ENCODE results near the gene CD33. TPM values are rescaled to one million over a fixed set of nuclear protein-coding genes. Genes with fewer than 3 reads are reported as not detected.

The CD33 gene
- total RNA-seq, 2 donors from 2014 or later: 1.9 to 2.5 TPM

- no peaks in the 10 kb centered on the region for H3K27me3 ChIP-seq (replicated peaks; ENCODE audit: insufficient read depth)
- 89% methylated on average over 3 of the region's 3 CpGs for WGBS
- no peak for TF ChIP-seq POLR2A (IDR thresholded peaks at IDR 0.05)
- TF ChIP-seq CTCF (IDR thresholded peaks at IDR 0.05): no peak
- TF ChIP-seq POLR2AphosphoS5 (IDR thresholded peaks at IDR 0.05): no peak
Observed at GRCh38 chr19:51285682-51286081, 60.8 kb downstream of the CD33 start.

More at GRCh38 chr19:51285682-51286081, 60.8 kb downstream of the CD33 start:
- H3K27ac ChIP-seq: no peak overlapping the region
- no peak for DNase-seq (ENCODE audit: low spot score)
- no peaks in the 10 kb centered on the region for H3K9me3 ChIP-seq
- no peaks in the 10 kb centered on the region for H3K4me1 ChIP-seq (replicated peaks)
- no peaks in the 10 kb centered on the region for H3K36me3 ChIP-seq
- no peak overlapping the region for H3K4me3 ChIP-seq
- intact Hi-C loops (cut with DNase I): no loop called here

Small RNAs within 50 kb of the gene (microRNA-seq; reads per million reads assigned to microRNA genes)
- not detected for gene MIR8074

Small RNAs within 50 kb of the gene (small RNA-seq; reads per million reads assigned to genes)
- gene MIR8074: 0 reads per million in 2 donors

Other genes with a start within 250 kb of the CD33 start
- gene KLK7, start 241.2 kb upstream of the CD33 start, total RNA-seq: 1 to 10 TPM in 1 of 2 donors, under 1 TPM in 1; 0.68 to 1.2 TPM
- not detected for gene KLK8, start 223.5 kb upstream of the CD33 start, total RNA-seq
- 10 to 100 TPM in 1 of 2 donors, 1 to 10 TPM in 1; 7.4 to 49.6 TPM for gene KLK10, start 205.4 kb upstream of the CD33 start, total RNA-seq
- 100 to 1,000 TPM in 1 of 2 donors, 10 to 100 TPM in 1; 67.7 to 315 TPM for gene KLK11, start 198.5 kb upstream of the CD33 start, total RNA-seq
- under 1 TPM in 1 of 2 donors, not detected in 1; 0.73 TPM for gene KLK12, start 190.1 kb upstream of the CD33 start, total RNA-seq
- gene KLK13, start 160.0 kb upstream of the CD33 start, total RNA-seq: under 1 TPM in 1 of 2 donors, not detected in 1; 0.77 TPM
- gene KLK14, start 142.2 kb upstream of the CD33 start, total RNA-seq: 1 to 10 TPM; 4.2 to 5.3 TPM
- gene CTU1, start 116.7 kb upstream of the CD33 start, total RNA-seq: 10 to 100 TPM; 18.7 to 21.4 TPM
- 1 to 10 TPM in 1 of 2 donors, under 1 TPM in 1; 0.77 to 8.2 TPM for gene SIGLEC9, start 100.2 kb upstream of the CD33 start, total RNA-seq
- not detected for gene SIGLEC7, start 82.8 kb upstream of the CD33 start, total RNA-seq
- 1 to 10 TPM in 1 of 2 donors, not detected in 1; 1.6 TPM for gene SIGLECL1, start 26.0 kb downstream of the CD33 start, total RNA-seq
- gene IGLON5, start 86.6 kb downstream of the CD33 start, total RNA-seq: 10 to 100 TPM in 1 of 2 donors, not detected in 1; 12.6 TPM
- gene VSIG10L, start 117.1 kb downstream of the CD33 start, total RNA-seq: 1 to 10 TPM; 2.3 to 9.9 TPM
- gene ETFB, start 141.3 kb downstream of the CD33 start, total RNA-seq: 100 to 1,000 TPM in 1 of 2 donors, 10 to 100 TPM in 1; 82.8 to 118 TPM
- gene CLDND2, start 143.9 kb downstream of the CD33 start, total RNA-seq: 1 to 10 TPM in 1 of 2 donors, not detected in 1; 4.2 TPM
- gene NKG7, start 147.6 kb downstream of the CD33 start, total RNA-seq: 1 to 10 TPM in 1 of 2 donors, not detected in 1; 1.8 TPM
- gene LIM2, start 162.9 kb downstream of the CD33 start, total RNA-seq: not detected
- 10 to 100 TPM in 1 of 2 donors, not detected in 1; 16.0 TPM for gene C19orf84, start 165.5 kb downstream of the CD33 start, total RNA-seq
- gene SIGLEC10, start 192.6 kb downstream of the CD33 start, total RNA-seq: 1 to 10 TPM; 7.1 to 7.5 TPM
- 1 to 10 TPM; 1.0 to 3.0 TPM for gene SIGLEC8, start 233.4 kb downstream of the CD33 start, total RNA-seq

Measured in prostate gland (tissue), 2 donors.